RCC 7860 (cell line): ENCODE results near the gene YWHAE.
"Not testable (repeated sequence)": the region's sequence is repeated elsewhere in the genome, so short reads cannot be mapped to it uniquely, and the experiment has no call there.

Source experiments
- DNase-seq: peaks from one replicate; pipeline ENCODE4 v3.0.0-alpha.2; 2015; ENCODE audit warnings: low spot score
- FAIRE-seq: peaks from 2 replicates; lab custom pipeline; 2012; peaks lifted over from hg19 to GRCh38; lab: Jason Lieb, UNC

Gene YWHAE

GRCh38 chr17:1413281-1413791, 13.3 kb upstream of the YWHAE start:
- DNase-seq (peak; percentile 84), FAIRE-seq (peak; percentile 87)

GRCh38 chr17:1412185-1413110, 12.4 kb upstream of the YWHAE start:
- no peak for FAIRE-seq
- no peak for DNase-seq

DNA sequence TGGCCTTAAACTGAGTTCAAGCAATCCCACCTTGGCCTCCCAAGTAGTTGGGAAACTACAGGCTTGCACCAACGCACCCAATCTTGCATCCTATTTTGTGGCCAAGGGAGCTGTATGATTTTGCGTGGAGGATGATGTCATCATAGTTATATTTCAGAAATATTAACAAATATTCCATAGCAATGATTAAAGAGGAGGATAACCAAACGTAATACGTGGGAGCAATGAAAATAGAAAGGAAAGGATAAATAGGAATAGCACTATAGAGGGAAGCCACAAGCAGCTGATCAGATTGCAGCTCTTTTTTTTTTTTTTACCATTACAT, 2.2 kb upstream of the YWHAE start:
- DNase-seq (no peak), FAIRE-seq (no peak)

- no peak for FAIRE-seq
- DNase-seq: no peak
These were observed 917 bp downstream of the YWHAE start for GRCh38 chr17:1398931-1399678.

DNA sequence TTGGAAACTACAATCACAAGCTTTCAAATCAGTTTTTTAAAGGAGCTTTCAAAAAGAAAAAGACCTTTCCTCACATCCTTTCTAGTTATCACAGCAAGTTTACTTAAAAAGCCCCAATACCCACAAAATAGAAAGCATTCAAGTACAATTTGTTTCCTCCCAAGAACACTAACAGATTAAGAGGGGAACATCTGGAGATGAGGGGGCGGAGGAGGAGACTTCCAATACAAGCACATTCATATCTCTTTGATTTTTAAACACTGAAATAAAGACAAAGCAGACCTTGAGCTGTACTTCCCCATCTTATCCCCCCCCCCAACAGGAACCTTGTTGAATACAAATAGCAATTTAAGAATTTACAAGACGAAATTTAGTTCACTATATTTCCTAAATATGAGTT, 2.0 kb downstream of the YWHAE start:
- no peak for FAIRE-seq

DNA sequence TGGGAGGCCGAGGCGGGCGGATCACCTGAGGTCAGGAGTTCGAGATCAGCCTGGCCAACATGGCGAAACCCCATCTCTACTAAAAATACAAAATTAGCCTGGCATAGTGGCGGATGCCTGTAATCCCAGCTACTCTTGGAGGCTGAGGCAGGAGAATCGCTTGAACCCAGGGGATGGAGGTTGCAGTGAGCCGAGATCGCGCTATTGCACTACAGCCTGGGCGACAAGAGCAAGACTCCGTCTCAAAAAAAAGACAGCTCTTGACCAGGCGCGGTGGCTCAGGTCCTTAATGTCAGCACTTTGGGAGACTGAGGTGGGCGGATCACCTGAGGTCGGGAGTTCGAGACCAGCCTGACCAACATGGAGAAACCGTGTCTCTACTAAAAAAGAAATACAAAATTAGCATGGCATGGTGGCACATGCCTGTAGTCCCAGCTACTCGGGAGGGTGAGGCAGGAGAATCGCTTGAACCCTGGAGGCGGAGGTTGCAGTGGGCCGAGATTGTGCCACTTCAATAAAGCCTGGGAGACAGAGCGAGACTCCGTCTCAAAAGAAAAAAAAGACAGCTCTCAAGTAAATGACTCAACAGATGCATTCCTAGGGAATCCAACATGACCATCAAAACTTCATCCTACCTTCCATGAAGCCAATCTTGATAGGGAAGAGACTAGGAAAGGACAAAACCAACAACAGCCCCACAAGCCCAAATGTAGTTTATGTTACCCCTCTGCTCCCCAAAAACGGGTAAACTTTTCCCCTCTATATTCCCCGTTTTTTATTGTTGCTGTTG, 4.0 kb downstream of the YWHAE start:
- FAIRE-seq, DNase-seq: not testable (repeated sequence)

More for the DNA sequence above, 2.0 kb downstream of the YWHAE start:
- no peak for DNase-seq

- no peak for FAIRE-seq
These were observed 8.4 kb downstream of the YWHAE start for GRCh38 chr17:1391577-1391976.

DNA sequence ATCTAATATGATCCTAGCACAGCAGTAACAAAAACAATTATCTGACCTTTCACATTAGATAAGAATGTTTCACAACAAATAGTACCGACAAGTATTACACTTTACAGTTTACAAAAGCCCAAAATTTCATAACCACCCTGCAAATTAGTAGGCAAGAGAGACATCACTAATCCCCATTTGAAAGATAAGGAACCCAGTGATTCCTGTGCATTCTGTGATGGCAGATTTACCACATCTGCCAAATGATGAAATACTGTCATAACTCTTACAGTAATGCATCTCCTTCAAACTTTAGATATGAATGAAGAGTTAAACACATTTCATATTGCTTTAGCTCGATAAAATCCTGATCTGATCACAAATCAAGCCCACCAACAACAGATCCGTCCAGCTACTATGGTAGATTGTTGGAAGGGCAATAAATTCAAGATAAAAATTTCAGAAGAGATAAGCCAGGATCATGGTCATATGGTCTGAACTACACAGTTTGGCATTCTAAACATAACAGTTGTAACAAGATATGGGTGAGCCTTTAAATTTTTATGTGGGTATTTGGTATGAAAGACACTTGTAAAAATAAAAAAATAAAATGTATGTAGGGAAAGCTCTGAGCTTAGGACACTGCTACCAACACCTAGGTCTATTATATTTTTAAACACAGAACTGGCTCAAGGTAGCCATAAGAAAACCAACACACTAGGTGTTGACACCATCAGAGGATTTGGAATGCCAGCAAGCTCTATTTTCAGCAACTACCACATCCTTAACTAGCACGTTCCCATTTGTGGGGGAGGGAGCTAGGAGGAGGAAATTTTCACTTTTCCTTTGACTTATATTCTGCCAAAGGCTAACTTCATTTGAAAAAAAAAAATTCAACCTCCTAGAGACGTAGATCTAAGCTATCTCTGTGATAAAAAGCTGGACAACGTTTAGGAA, 9.3 kb downstream of the YWHAE start:
- DNase-seq (no peak), FAIRE-seq (no peak)

More at GRCh38 chr17:1391577-1391976, 8.4 kb downstream of the YWHAE start:
- DNase-seq: no peak

DNA sequence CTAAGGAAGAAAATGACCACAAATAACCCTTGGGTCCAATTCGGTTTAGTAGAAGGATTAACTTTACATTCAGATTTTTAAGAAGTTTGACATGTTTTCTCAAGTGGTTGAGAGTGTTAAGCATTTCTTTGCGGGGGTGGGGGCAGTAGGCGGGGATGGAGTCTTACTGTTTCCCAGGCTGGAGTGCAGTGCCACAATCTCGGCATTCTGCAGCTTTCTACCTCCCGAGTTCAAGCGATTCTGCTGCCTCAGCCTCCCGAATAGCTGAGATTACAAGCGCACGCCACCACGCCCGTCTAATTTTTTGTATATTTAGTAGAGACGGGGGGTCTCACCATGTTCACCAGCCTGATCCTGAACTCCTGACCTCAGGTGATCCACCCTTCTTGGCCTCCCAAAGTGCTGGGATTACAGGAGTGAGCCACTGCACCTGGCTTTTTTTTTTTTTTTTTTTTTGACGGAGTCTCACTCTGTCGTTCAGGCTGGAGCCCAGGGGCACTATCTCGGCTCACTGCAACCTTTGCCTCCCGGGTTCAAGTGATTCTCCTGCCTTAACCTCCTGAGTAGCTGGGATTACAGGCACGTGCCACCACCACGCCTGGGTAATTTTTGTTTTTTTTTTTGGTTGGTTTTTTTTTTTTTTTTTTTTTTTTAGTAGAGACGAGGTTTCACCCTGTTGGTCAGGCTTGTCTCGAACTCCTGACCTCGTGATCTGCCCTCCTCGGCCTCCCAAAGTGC, 12.4 kb downstream of the YWHAE start:
- FAIRE-seq, DNase-seq: not testable (repeated sequence)

DNA sequence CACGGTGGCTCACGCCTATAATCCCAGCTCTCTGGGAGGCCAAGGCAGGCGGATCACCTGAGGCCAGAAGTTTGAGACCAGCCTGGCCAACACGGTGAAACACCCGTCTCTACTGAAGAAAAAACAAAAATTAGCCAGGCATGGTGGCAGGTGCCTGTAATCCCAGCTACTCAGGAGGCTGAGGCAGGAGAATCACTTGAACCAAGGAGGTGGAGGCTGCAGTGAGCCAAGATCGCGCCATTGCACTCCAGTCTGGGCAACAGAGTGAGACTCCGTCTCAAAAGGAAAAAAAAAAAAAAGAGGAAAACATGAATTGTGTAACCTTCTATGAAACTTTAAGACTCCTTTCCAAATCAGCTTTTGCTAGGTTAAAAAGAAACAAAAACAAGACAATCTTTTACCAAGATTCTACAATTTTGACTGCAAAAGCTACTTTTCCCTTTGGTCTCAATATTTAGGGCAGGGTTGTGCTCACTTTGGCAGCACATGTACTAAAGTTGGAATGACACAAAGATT, 13.3 kb downstream of the YWHAE start:
- not testable (repeated sequence) for FAIRE-seq, DNase-seq

- DNase-seq: no peak
- FAIRE-seq: no peak
These were observed 13.8 kb downstream of the YWHAE start for GRCh38 chr17:1386265-1386664.

DNA sequence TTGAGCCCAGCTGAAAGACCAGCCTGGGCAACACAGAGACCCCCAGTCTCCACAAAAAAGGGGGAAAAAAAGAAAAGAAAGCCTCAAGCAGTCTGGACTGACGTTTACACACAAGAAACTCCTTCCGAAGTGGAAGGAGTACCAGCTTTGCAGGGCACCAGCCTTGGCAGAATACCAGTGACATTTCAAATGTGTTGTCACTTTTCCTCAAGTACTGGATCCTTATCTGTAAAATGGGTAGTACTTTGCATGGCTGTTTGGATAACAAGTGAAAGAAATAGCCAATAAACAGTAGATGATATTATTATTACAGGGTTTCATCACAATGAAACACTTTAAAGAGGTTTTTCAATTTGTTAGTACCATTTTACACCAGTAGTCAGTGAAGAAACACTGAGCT, 14.2 kb downstream of the YWHAE start:
- DNase-seq (no peak), FAIRE-seq (no peak)

- no peak for DNase-seq
- FAIRE-seq: no peak
These were observed 15.1 kb downstream of the YWHAE start for GRCh38 chr17:1384905-1385435.

DNA sequence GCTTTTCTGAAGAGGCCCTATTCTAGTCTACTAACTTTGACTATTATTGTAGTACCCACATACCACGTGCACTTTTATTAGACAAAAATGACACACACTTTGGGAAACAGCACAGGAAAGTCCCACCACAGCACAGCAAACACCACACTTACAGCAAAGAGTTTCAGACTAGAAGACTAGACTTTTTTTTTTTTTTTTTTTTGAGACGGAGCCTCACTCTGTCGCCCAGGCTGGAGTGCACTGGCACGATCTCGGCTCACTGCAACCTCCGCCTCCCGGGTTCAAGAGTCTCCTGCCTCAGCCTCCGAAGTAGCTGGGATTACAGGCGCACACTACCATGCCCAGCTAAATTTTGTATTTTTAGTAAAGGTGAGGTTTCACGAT, 20.1 kb downstream of the YWHAE start:
- no peak for FAIRE-seq
- no peak for DNase-seq

DNA sequence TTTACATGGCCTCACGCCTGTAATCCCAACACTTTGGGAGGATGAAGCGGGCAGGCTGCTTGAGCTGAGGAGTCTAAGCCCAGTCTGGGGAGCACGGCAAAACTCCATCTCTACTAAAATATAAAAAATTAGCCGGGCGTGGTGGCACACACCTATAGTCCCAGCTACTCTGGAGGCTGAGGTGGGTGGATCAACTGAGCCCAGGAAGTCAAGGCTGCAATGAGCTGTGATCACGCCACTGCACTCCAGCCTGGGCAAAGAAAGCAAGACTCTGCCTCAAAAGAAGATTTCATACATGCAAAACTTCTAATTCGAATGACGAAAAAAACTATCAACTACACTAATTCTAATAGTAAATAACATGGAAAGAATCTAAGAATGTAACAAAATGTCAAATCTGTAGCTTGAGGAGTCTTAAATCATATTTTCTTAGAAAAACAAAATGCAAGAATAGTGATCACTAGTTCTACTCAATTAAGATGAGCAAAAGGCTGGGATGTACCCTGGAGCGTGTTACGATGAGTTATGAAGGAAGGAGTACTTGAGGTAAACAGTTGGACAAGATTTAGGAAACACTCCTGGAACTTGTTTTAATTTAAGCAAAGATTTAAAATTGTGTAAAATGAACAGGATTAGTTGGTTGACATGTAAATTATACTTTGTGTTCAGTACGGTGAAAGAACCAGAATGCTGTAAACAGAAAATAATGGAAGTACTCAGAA, 20.7 kb downstream of the YWHAE start:
- no peak for FAIRE-seq
- DNase-seq: no peak

DNA sequence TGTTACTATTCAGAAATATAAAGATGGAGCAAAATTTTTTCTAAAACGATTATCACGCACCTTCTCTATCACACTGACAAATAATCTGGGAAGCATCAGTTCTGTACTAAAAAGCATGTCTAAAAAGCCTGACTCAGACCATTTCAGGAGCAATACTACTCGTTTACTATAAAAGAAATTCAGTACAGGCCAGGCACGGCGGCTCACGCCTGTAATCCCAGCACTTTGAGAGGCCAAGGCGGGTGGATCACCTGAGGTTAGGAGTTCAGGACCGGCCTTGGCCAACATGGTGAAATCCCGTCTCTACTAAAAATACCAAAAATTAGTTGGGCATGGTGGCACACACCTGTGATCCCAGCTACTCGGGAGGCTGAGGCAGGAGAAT, 21.6 kb downstream of the YWHAE start:
- not testable (repeated sequence) for DNase-seq, FAIRE-seq

GRCh38 chr17:1377334-1377733, 22.7 kb downstream of the YWHAE start:
- FAIRE-seq: no peak
- no peak for DNase-seq

DNA sequence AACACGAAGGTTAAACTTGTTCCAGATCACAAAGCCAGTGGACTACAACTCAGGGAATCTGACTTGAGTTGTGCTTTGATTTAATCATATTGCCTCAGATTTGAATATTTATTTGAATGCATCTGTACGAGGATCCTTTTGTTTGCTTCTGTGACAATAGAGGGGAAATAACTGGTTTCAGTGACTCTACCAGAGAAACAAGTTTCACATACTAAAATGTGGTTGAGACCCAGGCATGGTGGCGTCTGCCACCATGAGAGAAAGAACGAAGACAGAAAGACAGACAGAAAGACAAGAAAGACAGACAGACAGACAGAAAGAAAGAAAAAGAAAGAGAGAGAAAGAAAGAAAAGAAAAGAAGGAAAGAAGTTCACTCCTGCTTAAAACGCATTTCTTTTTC, 24.0 kb downstream of the YWHAE start:
- FAIRE-seq: no peak
- DNase-seq: no peak
